ENCODE data around the gene UPP1. TPM values are rescaled to one million over a fixed set of nuclear protein-coding genes. Genes with fewer than 3 reads are reported as not detected.
A peak's percentile ranks its signal among the peaks of the same experiment; 100 is the strongest.

UPP1 gene
- total and polyA plus RNA-seq, 2 of the 13 experiments (the other 11 are each of a cell fraction or from before 2014, with no cell fraction given) = 5.7 to 9.8 TPM

- peak; percentile 52; the same call in 1 of the 2 replicates for TF ChIP-seq ZNF232 (CRISPR knock-in tag; IDR thresholded peaks at IDR 0.05; ENCODE audit: borderline replicate concordance)
- no peak for TF ChIP-seq HMGA1 (CRISPR knock-in tag; conservative IDR thresholded peaks at IDR 0.05)
- no peak for TF ChIP-seq MATR3 (CRISPR knock-in tag; IDR thresholded peaks at IDR 0.05)
- no peak for TF ChIP-seq CAMTA2 (CRISPR knock-in tag; IDR thresholded peaks at IDR 0.05; ENCODE audit: borderline replicate concordance)
- TF ChIP-seq ZNF441 (CRISPR knock-in tag; IDR thresholded peaks at IDR 0.05; ENCODE audit: borderline replicate concordance) = no peak
- TF ChIP-seq MYNN (CRISPR knock-in tag; IDR thresholded peaks at IDR 0.05; ENCODE audit: low read depth) = no peak
- TF ChIP-seq ZNF30 (CRISPR knock-in tag; IDR thresholded peaks at IDR 0.05) = no peak
- no peak for TF ChIP-seq SYNCRIP (IDR thresholded peaks at IDR 0.05; ENCODE audit: insufficient read depth, low read depth, low read length)
- no peak for TF ChIP-seq SMAD3 (CRISPR knock-in tag; IDR thresholded peaks at IDR 0.05)
- TF ChIP-seq ZNF143 (CRISPR knock-in tag; IDR thresholded peaks at IDR 0.05) = no peak
- peak; percentile 48 for TF ChIP-seq GATAD1 (CRISPR knock-in tag; IDR thresholded peaks at IDR 0.05)
- TF ChIP-seq TEAD3 (CRISPR knock-in tag; optimal IDR thresholded peaks at IDR 0.05; ENCODE audit: borderline replicate concordance) = peak; percentile 52
- peak; percentile 72; the same call in 1 of the 2 replicates for TF ChIP-seq ZFP90 (CRISPR knock-in tag; IDR thresholded peaks at IDR 0.05; ENCODE audit: borderline replicate concordance)
- no peak for TF ChIP-seq ZNF331 (CRISPR knock-in tag; IDR thresholded peaks at IDR 0.05)
- TF ChIP-seq TARDBP (CRISPR knock-in tag; IDR thresholded peaks at IDR 0.05) = no peak
- TF ChIP-seq, protein P1, sequence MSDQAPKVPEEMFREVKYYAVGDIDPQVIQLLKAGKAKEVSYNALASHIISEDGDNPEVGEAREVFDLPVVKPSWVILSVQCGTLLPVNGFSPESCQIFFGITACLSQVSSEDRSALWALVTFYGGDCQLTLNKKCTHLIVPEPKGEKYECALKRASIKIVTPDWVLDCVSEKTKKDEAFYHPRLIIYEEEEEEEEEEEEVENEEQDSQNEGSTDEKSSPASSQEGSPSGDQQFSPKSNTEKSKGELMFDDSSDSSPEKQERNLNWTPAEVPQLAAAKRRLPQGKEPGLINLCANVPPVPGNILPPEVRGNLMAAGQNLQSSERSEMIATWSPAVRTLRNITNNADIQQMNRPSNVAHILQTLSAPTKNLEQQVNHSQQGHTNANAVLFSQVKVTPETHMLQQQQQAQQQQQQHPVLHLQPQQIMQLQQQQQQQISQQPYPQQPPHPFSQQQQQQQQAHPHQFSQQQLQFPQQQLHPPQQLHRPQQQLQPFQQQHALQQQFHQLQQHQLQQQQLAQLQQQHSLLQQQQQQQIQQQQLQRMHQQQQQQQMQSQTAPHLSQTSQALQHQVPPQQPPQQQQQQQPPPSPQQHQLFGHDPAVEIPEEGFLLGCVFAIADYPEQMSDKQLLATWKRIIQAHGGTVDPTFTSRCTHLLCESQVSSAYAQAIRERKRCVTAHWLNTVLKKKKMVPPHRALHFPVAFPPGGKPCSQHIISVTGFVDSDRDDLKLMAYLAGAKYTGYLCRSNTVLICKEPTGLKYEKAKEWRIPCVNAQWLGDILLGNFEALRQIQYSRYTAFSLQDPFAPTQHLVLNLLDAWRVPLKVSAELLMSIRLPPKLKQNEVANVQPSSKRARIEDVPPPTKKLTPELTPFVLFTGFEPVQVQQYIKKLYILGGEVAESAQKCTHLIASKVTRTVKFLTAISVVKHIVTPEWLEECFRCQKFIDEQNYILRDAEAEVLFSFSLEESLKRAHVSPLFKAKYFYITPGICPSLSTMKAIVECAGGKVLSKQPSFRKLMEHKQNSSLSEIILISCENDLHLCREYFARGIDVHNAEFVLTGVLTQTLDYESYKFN (CRISPR knock-in tag; conservative IDR thresholded peaks at IDR 0.05) = peak; percentile 38; the same call in 1 of the 2 replicates
- TF ChIP-seq ZNF850 (CRISPR knock-in tag; conservative IDR thresholded peaks at IDR 0.05) = no peak
- TF ChIP-seq HNRNPH1 (optimal IDR thresholded peaks at IDR 0.05; ENCODE audit: low read depth, low read length) = no peak
- TF ChIP-seq REL (CRISPR knock-in tag; conservative IDR thresholded peaks at IDR 0.05) = no peak
- TF ChIP-seq KDM2A (CRISPR knock-in tag; IDR thresholded peaks at IDR 0.05; ENCODE audit: borderline replicate concordance, low read depth) = no peak
- TF ChIP-seq, protein P2, sequence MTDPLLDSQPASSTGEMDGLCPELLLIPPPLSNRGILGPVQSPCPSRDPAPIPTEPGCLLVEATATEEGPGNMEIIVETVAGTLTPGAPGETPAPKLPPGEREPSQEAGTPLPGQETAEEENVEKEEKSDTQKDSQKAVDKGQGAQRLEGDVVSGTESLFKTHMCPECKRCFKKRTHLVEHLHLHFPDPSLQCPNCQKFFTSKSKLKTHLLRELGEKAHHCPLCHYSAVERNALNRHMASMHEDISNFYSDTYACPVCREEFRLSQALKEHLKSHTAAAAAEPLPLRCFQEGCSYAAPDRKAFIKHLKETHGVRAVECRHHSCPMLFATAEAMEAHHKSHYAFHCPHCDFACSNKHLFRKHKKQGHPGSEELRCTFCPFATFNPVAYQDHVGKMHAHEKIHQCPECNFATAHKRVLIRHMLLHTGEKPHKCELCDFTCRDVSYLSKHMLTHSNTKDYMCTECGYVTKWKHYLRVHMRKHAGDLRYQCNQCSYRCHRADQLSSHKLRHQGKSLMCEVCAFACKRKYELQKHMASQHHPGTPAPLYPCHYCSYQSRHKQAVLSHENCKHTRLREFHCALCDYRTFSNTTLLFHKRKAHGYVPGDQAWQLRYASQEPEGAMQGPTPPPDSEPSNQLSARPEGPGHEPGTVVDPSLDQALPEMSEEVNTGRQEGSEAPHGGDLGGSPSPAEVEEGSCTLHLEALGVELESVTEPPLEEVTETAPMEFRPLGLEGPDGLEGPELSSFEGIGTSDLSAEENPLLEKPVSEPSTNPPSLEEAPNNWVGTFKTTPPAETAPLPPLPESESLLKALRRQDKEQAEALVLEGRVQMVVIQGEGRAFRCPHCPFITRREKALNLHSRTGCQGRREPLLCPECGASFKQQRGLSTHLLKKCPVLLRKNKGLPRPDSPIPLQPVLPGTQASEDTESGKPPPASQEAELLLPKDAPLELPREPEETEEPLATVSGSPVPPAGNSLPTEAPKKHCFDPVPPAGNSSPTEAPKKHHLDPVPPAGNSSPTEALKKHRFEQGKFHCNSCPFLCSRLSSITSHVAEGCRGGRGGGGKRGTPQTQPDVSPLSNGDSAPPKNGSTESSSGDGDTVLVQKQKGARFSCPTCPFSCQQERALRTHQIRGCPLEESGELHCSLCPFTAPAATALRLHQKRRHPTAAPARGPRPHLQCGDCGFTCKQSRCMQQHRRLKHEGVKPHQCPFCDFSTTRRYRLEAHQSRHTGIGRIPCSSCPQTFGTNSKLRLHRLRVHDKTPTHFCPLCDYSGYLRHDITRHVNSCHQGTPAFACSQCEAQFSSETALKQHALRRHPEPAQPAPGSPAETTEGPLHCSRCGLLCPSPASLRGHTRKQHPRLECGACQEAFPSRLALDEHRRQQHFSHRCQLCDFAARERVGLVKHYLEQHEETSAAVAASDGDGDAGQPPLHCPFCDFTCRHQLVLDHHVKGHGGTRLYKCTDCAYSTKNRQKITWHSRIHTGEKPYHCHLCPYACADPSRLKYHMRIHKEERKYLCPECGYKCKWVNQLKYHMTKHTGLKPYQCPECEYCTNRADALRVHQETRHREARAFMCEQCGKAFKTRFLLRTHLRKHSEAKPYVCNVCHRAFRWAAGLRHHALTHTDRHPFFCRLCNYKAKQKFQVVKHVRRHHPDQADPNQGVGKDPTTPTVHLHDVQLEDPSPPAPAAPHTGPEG (CRISPR knock-in tag; IDR thresholded peaks at IDR 0.05) = no peak
- TF ChIP-seq ZNF768 (CRISPR knock-in tag; IDR thresholded peaks at IDR 0.05) = no peak
- no peak for TF ChIP-seq ZNF432 (CRISPR knock-in tag; IDR thresholded peaks at IDR 0.05; ENCODE audit: borderline replicate concordance)
Observed at GRCh38 chr7:48154792-48155413, 65.8 kb downstream of the UPP1 start (continued).

Data from HepG2 (cell line).